NCI-H1105 (cell line): ENCODE measurements around the gene RAB3IL1.
"Not testable (repeated sequence)": the region's sequence is repeated elsewhere in the genome, so short reads cannot be mapped to it uniquely, and the experiment has no call there.

Experiments used
- DNase-seq: peaks from one replicate; lab custom pipeline; 2025; lab: John Stamatoyannopoulos, UW

RAB3IL1 gene

DNA sequence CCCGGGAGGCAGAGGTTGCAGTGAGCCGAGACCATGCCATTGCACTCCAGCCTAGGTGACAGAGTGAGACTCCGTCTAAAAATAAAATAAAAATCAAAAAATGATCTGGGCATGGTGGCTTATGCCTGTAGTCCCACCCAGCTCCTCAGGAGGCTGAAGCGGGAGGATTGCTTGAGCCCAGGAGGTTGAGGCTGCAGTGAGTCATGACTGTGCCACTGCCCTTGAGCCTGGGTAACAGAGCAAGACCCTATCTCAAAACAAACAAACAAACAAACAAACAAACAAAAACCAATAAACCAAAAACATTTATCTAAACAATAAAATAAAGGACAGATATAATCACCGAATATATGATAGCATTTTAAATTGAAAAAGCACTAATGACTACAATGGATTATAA is 36.3 kb upstream of the RAB3IL1 start:
- DNase-seq = not testable (repeated sequence)

DNA sequence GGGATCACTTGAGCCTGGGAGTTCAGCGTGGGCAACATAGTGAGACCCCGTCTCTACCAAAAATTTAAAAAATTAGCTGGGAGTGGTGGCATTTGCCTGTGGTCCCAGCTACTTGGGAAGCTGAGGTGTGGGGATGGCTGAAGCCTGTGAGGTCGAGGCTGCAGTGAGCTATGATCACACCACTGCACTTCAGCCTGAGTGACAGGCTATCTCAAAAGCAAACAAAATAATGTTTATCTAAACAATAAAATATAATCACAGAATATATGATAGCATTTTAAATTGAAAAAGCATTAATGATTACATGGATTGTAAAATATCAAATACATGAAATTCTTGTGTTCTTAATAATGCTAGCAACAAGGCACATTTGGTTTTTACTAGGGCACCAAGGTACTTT is 35.5 kb upstream of the RAB3IL1 start:
- no peak for DNase-seq

DNA sequence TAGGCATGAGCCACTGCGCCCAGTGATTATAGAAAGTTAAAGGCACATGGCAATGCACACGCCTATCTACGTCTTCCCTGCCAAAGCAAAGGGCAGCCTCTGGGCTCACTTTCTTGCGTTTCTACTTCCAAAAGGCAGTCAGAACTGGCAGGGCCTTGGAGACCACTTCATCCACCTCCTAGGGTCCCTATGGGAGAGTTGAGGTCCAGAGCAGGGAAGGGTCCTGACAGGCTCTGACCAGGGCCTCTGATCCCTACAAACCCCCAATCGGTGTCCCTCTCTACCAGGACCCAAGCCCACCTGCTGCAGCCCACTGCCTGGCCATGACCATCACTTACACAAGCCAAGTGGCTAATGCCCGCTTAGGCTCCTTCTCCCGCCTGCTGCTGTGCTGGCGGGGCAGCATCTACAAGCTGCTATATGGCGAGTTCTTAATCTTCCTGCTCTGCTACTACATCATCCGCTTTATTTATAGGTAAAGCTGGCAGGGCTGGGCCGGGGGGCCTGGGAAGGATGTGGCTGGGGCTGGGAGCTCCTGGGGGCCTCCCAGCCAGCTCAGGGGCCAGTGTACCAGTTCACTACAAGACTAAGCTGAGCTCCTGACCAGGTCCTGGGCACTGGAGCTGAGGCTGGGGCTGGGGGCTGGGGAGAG is 34.2 kb upstream of the RAB3IL1 start:
- no peak for DNase-seq

DNA sequence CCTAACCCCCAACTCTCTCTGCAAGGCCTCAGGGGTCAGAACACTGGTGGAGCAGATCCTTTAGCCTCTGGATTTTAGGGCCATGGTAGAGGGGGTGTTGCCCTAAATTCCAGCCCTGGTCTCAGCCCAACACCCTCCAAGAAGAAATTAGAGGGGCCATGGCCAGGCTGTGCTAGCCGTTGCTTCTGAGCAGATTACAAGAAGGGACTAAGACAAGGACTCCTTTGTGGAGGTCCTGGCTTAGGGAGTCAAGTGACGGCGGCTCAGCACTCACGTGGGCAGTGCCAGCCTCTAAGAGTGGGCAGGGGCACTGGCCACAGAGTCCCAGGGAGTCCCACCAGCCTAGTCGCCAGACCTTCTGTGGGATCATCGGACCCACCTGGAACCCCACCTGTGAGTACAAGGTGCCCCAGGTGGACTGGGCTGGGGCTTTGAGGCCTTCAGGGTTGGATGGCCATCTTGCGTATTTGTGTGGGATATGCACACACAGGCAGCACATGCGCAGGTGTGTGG is 32.7 kb upstream of the RAB3IL1 start, which contains the start of gene BEST1:
Gene BEST1 (plus strand): TSS at position 317 of the 513 bp plus-strand sequence. CDS start 1,456 bp downstream, outside the sequence.
- DNase-seq = no peak

DNA sequence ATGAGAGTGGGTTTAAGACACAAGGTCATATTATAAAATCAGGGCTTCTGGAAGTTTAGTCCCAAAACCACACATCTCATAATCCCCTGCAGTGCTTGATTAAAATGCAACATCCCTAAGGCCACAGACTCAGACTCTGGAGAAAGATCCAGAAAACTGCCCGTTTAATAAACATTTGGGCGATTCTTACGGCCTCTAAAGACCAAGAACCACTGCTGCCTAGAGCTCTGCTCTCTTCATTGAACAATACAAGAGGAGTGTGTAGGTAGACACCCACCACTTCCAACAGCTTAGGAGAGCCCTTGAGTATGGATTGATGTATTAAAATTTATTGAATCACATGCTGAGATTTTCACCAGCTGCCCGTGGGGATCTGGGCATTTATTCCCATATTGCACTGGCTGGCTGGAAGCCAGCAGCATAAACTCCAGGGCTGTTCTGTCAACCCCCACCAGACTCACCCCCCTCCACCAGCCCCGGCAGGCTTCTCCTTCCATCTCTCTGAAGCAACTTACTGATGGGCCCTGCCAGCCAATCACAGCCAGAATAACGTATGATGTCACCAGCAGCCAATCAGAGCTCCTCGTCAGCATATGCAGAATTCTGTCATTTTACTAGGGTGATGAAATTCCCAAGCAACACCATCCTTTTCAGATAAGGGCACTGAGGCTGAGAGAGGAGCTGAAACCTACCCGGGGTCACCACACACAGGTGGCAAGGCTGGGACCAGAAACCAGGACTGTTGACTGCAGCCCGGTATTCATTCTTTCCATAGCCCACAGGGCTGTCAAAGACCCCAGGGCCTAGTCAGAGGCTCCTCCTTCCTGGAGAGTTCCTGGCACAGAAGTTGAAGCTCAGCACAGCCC is 32.0 kb upstream of the RAB3IL1 start:
- peak; percentile 71 for DNase-seq

DNA sequence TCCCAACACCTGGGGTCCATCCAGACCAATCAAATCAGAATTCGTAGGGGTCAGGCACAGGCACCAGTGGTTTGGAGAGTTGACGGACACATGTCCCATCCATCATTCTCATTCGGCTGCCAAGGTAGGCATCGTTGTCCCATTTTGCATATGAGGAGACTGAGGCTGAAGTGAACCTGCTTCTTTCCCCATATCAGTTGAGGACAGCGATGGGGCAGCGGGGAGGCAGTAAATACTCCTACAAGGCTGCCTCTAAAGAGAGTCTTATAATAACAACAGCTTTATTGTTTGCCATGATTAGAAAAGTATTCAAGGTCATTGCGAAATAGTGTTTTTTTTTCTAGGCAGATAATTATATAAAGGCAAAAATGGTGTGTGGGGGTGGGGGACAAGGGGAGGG is 31.1 kb upstream of the RAB3IL1 start:
- no peak for DNase-seq

DNA sequence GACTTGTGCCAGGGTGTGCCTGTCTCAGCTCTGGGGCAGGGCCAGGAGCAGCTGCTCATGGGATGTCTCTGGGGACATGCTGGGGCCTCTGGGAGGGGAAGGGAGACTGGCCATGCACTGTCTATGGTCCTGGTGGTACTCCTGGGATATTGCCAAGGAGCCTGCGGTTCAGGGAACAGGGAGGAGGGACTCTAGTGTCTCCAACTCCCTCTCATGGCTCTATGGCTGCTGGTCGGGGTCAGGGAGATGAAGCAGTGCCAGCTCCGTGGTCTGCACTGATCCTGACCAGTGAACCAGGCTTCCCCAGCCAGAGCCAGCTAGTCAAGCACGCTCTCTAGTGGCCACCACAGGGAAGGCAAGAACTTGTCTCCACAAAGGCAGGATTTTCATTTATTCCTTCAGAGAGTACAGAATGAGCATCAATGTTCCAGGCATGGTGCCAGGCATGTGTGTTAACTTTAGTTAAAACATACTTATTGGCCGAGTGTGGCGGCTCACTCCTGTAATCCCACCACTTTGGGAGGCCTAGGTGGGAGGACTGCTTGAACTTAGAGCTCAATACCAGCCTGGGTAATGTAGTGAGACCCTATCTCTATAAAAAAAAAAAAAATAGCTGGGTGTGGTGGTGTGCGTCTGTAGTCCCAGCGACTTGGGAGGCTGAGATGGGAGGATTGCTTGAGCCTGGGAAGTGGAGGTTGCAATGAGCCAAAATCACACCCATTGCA is 30.3 kb upstream of the RAB3IL1 start:
- DNase-seq = peak; percentile 69

DNA sequence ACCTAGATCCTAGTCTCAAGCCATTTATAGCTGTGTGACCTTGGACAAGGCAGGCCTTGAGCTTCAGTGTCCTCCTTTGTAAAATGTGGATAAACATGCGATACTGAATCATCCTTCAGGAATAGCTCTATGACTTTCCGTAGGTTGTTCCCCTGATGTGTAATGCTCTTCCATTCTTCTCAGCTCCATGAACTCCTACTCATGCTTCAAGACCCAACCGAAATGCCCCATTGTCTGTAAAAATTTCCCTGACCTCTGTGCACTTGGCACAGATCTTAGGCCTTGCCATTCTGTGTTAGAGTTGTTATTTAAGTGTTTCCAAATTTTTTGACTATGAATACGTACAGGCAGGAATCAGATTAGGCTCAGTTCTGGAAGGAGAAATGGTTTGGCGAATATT is 29.5 kb upstream of the RAB3IL1 start:
- no peak for DNase-seq

DNA sequence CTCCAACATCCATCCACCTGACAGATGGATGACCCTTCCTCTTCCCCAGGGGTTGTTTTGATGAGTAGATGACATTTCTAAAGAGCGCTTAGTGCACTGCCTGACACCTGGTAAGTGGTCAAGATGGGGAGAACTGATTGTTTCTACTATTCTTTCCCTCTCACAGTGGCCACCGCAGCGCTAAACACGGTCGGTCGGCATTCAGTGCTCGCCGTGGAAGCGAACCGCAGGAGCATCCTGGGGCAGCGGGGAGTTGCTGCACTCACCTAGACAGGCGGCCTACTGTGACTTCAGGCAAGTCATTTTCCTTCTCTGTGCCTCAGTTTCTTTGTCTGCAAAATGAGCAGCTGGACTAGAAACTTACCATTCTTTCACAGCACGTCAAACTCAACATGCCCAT is 27.8 kb upstream of the RAB3IL1 start:
- DNase-seq = no peak

DNA sequence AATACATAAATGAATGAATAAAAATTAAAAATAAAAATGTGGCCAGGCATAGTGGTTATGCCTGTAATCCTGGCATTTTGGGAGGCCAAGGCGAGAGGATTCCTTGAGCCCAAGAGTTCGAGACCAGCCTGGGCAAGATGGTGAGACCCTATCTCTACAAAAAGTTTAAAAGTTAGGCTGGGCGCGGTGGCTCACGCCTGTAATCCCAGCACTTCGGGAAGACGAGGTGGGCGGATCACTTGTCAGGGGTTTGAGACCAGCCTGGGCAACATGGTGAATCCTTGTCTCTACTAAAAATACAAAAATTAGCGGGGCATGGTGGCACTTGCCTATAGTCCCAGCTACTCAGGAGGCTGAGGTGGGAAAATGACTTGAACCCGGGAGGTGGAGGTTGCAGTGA is 23.1 kb upstream of the RAB3IL1 start:
- no peak for DNase-seq

DNA sequence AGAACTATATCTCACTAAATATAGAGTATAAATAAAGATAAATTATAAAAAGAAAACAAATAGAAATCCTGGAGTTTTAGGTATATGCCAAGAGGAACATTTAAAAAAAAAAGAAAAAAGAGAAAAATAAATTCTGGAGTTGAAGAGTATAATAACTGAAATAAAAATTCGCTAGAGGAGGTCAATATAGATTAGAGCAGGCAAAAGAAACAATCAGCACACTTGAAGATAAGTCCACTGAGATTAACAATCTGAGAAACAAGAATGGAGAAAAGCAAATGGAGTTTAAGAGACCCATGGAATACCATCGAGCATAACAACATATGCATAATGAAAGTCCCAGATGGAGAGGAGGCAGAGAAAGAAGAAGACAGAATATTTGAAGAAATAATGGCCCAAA is 18.5 kb upstream of the RAB3IL1 start:
- no peak for DNase-seq

DNA sequence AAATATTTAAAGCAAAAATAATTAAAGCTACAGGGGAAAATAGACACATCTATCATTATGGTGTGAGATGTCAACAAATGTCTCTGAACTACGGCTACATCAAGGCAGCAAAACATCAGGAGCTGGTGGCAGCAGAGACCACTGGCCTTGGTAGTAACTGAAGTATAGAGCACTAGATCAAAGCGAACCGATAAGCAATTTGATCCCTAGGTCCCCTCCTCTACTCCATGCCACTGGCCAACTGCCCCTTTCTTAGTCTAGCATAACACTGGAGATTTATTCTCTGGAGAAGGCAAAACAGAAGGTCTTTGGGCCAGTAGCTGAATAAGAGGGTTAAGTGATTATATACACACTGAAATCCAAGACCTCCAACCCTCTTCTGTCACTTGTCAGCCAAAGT is 13.6 kb upstream of the RAB3IL1 start:
- DNase-seq = no peak

DNA sequence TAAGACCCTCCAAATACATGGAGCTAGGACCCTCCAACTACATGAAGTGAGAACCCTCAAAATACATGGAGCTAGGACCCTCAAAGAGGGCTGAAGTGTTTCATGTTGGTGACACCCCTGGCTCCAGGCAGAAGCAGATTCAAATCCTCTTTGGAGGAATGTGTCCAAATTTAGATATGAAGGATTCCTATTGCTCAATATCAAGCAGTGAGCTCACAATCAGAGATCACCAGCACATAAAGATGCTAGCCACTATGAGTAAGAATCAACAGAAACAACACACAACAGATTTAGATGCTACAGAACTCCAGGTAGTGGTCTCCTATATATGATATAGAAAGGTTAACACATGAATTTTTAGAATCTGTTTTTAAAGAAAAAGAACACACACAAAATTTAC is 11.2 kb upstream of the RAB3IL1 start:
- no peak for DNase-seq

DNA sequence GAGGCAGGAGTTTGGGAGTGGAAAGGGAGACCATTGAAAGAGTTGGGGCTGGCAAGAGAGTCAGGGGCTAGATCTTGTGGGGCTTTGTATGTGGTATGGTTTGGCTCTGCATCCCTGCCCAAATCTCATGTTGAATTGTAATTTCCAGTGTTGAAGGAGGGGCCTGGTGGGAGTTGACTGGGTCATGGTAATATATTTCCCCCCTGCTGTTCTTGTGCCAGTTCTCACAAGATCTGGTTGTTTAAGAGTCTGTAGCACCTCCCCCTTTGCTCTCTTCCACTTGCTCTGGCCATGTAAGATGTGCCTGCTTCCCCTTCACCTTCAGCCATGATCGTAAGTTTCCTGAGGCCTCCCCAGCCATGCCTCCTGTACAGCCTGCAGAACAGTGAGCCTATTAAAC is 10.1 kb upstream of the RAB3IL1 start:
- no peak for DNase-seq

DNA sequence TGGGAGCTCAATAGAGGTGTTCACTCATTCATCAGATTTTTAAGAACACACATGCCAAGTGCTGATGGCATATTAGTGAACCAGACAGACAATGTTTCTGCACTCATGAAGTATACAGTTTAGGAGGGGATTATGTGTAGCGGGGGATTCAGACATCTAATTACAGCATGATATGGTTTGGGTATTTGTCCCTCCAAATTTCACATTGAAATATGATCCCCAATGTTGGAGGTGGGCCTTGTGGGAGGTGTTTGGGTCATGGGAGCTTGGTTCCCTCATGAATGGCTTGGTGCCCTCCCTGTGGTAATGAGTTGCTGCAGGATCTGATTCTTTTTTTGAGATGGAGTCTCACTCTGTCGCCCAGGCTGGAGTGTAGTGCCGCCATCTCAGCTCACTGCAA is 8.9 kb upstream of the RAB3IL1 start:
- DNase-seq = no peak

DNA sequence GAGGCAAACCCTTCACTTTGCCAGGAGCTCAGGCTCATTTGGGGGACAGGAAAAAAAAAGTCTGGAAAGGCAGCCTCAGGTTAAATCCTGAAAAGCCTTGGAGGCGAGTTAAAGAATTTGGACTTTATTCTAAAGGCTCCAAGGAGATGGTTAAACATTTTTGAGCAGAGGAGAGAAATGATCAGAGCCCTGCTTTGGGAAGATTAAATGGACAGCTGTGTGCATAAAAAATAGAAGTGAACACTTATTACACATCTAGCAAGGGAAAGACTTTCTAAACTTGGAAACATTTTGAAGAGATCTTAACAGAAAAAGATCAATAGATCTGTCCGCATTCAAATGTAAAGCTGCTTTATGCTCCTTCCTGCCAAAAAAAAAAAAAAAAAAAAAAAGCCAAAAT is 8.4 kb upstream of the RAB3IL1 start:
- no peak for DNase-seq

DNA sequence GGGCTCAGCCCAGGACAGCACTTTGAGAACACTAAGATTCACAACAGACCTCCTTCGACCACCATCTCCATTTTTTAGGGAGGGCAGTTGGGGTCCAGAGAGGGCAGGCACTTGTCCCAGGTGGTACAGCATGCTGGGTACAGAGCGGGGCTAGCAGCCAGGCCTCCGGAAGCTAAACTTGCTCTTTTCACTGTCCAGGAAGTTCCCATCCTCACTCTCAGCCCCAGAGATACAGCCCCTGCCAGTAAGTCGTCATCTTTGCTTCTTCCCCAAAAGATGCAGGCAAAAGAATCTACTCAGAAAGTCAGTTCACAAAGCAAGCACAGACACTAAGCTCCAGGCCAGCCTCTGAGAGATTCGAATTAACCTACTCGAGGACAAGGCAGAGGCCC is 6.7 kb upstream of the RAB3IL1 start:
- DNase-seq = no peak

DNA sequence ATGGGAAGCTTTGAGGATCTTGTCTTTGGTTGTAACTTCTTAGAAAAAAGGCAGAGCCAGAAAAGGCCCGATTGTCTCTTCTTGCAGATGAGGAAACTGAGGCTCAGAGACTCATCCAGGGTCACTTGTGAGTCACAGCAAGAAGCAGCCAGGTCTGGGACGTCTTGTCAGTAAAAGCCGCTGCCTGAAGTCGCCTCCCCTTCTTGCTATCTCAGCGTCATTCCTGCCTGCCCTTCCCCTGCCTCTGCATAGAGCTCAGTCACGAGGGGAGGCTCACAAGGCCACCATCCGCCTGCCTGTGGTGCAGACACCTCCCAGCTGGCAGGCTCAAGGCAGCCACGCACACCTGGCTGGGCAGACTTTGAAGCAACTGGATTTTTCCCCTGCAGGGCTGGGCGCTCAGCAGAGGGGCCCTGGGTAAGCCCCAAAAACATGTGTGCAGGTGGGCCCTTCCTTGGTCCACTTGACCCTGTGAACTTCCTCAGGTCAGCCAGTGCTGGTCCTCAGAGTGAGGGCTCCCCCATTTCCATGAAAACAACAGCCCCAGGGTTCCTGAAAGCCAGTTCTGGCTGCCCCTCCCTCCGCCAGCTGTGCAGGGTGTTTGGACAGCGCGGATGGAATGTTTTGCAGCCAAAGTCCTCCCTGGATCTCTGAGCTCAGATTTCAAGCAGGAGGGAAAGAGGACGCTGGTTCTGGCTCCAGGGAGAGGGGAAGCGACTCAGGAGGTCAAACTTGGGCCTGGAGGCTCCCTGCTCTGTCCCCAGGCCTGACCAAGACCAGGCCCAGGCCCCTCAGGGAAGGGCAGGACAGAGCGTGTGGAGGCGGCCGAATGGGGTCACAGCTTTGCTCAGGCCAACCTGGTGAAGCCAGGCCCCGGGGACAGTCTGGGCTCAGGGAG is 6.0 kb upstream of the RAB3IL1 start:
- DNase-seq = no peak

DNA sequence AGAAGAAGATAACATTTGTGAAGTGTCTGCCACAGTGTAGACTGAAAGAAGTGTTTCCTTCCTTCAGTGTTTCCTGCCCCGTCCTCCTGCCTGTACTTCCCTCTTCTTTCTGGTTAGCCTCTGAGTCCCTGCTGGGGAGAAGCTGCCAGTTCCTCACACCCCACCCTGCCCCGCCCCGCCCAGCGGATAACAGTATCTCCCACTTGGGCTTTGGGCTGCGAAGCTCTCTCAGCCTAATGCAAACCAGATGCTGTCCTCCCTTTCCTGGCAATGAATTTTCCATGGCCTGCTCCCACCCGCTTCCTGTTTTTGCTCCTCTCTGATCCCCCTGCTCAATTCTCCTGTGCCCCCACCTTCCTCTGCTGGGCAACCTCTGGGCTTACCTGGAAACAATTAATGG is 5.2 kb upstream of the RAB3IL1 start:
- DNase-seq = no peak

DNA sequence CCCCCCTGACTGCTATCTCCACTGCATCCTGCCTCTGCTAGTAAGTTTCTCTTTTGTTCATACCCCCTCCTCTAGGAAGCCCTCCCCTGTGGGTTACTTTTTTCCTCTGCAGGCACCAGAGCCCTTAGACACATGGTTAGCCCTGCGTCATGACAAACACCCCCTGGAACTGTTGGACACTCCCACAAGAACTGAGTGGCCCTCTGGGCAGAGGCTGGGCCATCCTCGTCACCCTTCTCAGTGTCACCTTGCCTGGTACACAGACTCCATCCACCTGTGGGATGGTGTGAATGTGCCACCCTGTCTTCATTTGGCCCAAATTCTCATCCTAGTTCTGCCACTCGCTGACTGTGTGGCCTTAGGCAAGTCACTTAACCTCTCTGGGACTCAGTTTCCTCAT is 4.1 kb upstream of the RAB3IL1 start:
- no peak for DNase-seq
